HEK293 (cell line): ENCODE data around the gene LRSAM1.

Source experiments
- CTCF ChIA-PET: fragments of 350-600 bp; formaldehyde crosslinking; extraction: SDS; loops from one replicate; lab custom pipeline; 2021; ENCODE audit warnings: antibody characterized with exemption; lab: Yijun Ruan, JAX
- POLR2A ChIA-PET: fragments of 300-600 bp; formaldehyde crosslinking; extraction: SDS; loops from one replicate; lab custom pipeline; 2020; ENCODE audit warnings: antibody characterized with exemption, inconsistent platforms; lab: Yijun Ruan, JAX
- H3K27ac ChIP-seq: fragments of 200-500 bp; sonication (Bioruptor generic); 2 replicates; pipeline ENCODE4 v1.5.1; 2014; ENCODE audit warnings: low read depth, low read length, control low read depth, inconsistent platforms; ENCODE audit errors: extremely low read depth
- H3K36me3 ChIP-seq, 2 experiments: fragments of 200-500 bp in 1 of 2; sonication (Bioruptor generic) in 1 of 2; 1 replicate in 1 of 2; 2 replicates in 1 of 2; pipeline ENCODE4 v1.5.1; 2014 to 2017; ENCODE audit warnings: inconsistent platforms in 2 of 2, low read length in 2 of 2; ENCODE audit not compliant: control insufficient read depth in 2 of 2, insufficient read depth in 1 of 2
- H3K4me1 ChIP-seq: fragments of 200-500 bp; sonication (Bioruptor generic); 2 replicates; pipeline ENCODE4 v1.5.1; 2014; ENCODE audit warnings: mild to moderate bottlenecking, low read length, inconsistent platforms; ENCODE audit not compliant: control insufficient read depth, insufficient read depth
- H3K4me3 ChIP-seq: 2 replicates; pipeline ENCODE4 v1.5.1; 2011; ENCODE audit warnings: low read depth, mild to moderate bottlenecking, control low read depth, low read length, moderate library complexity
- H3K9me3 ChIP-seq: fragments of 200-500 bp; sonication (Bioruptor generic); 2 replicates; pipeline ENCODE4 v1.5.1; 2014; ENCODE audit warnings: low read depth, low read length, inconsistent platforms; ENCODE audit not compliant: control insufficient read depth, insufficient read depth
- KLF9 ChIP-seq: fragments of 450-650 bp; formaldehyde crosslinking; IDR thresholded peaks from 2 replicates; pipeline ENCODE4 v1.5.1; 2016; ENCODE audit warnings: missing biosample characterization, missing genetic modification characterization, low read depth
- SETDB1 ChIP-seq: IDR thresholded peaks from one replicate; pipeline ENCODE4 v1.6.1; 2017; ENCODE audit warnings: mild to moderate bottlenecking, low read length, moderate library complexity, mixed read lengths; ENCODE audit not compliant: insufficient read length
- ZBTB21 ChIP-seq: fragments of 450-650 bp; formaldehyde crosslinking; IDR thresholded peaks from 2 replicates; pipeline ENCODE4 v1.5.1; 2017; ENCODE audit warnings: missing biosample characterization, missing genetic modification characterization
- ZNF10 ChIP-seq: fragments of 450-650 bp; formaldehyde crosslinking; IDR thresholded peaks from 2 replicates; pipeline ENCODE4 v1.5.1; 2017; ENCODE audit warnings: missing biosample characterization, missing genetic modification characterization
- ZNF112 ChIP-seq: fragments of 450-650 bp; formaldehyde crosslinking; IDR thresholded peaks from 2 replicates; pipeline ENCODE4 v1.5.0; 2017; ENCODE audit warnings: missing biosample characterization, missing genetic modification characterization
- ZNF184 ChIP-seq: fragments of 450-650 bp; IDR thresholded peaks from 2 replicates; pipeline ENCODE4 v1.5.1; 2018; ENCODE audit warnings: missing biosample characterization, mild to moderate bottlenecking, missing genetic modification characterization
- ZNF416 ChIP-seq: fragments of 450-650 bp; formaldehyde crosslinking; IDR thresholded peaks from 2 replicates; pipeline ENCODE4 v1.5.1; 2016; ENCODE audit warnings: missing biosample characterization, missing genetic modification characterization
- ZNF48 ChIP-seq: fragments of 450-650 bp; formaldehyde crosslinking; IDR thresholded peaks from 2 replicates; pipeline ENCODE4 v1.5.1; 2016; ENCODE audit warnings: missing biosample characterization, missing genetic modification characterization
- ZNF544 ChIP-seq: fragments of 450-650 bp; formaldehyde crosslinking; IDR thresholded peaks from 2 replicates; pipeline ENCODE4 v1.5.0; 2017; ENCODE audit warnings: missing biosample characterization, missing genetic modification characterization
- ZNF548 ChIP-seq: fragments of 450-650 bp; formaldehyde crosslinking; IDR thresholded peaks from 2 replicates; pipeline ENCODE4 v1.5.1; 2016; ENCODE audit warnings: missing biosample characterization, missing genetic modification characterization
- ZNF629 ChIP-seq: fragments of 450-650 bp; formaldehyde crosslinking; IDR thresholded peaks from 2 replicates; pipeline ENCODE4 v1.5.1; 2017; ENCODE audit warnings: missing biosample characterization, missing genetic modification characterization
- ZNF660 ChIP-seq: fragments of 450-650 bp; IDR thresholded peaks from 2 replicates; pipeline ENCODE4 v1.5.1; 2018; ENCODE audit warnings: missing biosample characterization, mild to moderate bottlenecking, missing genetic modification characterization
- TF ChIP-seq, protein P1 (sequence below): fragments of 450-650 bp; formaldehyde crosslinking; IDR thresholded peaks from 2 replicates; pipeline ENCODE4 v1.5.1; 2016; ENCODE audit warnings: missing biosample characterization, missing genetic modification characterization
- TF ChIP-seq, protein P2 (sequence below): fragments of 450-650 bp; formaldehyde crosslinking; IDR thresholded peaks from 2 replicates; pipeline ENCODE4 v1.5.1; 2016; ENCODE audit warnings: missing biosample characterization, missing genetic modification characterization
- TF ChIP-seq, protein P3 (sequence below): fragments of 450-650 bp; formaldehyde crosslinking; IDR thresholded peaks from 2 replicates; pipeline ENCODE4 v1.5.1; 2016; ENCODE audit warnings: missing biosample characterization, missing genetic modification characterization
- TF ChIP-seq, protein P4 (sequence below): fragments of 450-650 bp; formaldehyde crosslinking; IDR thresholded peaks from 2 replicates; pipeline ENCODE4 v1.5.1; 2016; ENCODE audit warnings: missing biosample characterization, missing genetic modification characterization, low read depth

Gene LRSAM1

DNA sequence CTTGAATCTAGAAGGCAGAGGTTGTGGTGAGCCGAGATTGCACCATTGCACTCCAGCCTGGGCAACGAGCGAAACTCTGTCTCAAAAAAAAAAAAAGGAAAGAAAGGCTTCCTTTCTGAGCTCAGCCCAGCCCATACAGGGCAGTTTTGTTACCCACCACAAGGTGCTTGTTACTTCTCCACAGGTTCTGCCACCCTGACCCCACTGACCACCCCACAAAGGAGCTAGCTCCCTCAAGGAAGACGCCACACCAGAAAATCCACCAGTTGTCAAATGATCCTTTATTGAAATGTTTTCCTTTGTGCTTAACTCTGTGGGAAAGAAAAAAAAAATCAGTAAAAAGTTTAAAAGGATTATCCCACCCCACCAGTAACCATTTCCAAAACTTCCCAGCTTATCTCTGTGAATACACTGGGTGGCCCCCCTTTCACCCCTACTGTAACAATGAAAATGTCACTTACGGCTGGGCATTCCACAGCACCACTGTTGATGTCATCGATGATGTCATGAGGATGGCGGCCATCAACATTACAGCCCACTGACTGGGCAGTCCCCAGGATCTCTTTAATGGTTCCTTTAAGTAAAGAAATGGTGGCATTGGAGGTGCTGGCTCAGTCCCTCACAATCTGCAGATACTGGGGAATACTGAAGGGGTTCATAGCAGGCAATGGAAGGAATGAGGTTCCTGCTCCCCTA, 3.7 kb upstream of the LRSAM1 start:
- Histone ChIP-seq H3K4me1 (no peaks in the 10 kb centered on the region), H3K36me3 (peaks cover 5 to 81% of the 10 kb centered on the region in 2 experiments; a peak in 2 of 3 replicates), H3K9me3 (no peaks in the 10 kb centered on the region), H3K4me3 (no peak overlapping the region), H3K27ac (no peak overlapping the region)
- CTCF ChIA-PET = interaction anchor here (0.6 to 0.7 kb wide), 2 partner anchors 88 to 227 kb away, joined by 3 to 6 read pairs; no protein-coding TSS in a partner anchor
- POLR2A ChIA-PET = interaction anchor here (0.7 to 2.4 kb wide), 7 partner anchors 12 to 233 kb away, joined by 3 to 10 read pairs (median 5); partner anchors contain the start of gene ZNF79
- TF ChIP-seq, protein P1, sequence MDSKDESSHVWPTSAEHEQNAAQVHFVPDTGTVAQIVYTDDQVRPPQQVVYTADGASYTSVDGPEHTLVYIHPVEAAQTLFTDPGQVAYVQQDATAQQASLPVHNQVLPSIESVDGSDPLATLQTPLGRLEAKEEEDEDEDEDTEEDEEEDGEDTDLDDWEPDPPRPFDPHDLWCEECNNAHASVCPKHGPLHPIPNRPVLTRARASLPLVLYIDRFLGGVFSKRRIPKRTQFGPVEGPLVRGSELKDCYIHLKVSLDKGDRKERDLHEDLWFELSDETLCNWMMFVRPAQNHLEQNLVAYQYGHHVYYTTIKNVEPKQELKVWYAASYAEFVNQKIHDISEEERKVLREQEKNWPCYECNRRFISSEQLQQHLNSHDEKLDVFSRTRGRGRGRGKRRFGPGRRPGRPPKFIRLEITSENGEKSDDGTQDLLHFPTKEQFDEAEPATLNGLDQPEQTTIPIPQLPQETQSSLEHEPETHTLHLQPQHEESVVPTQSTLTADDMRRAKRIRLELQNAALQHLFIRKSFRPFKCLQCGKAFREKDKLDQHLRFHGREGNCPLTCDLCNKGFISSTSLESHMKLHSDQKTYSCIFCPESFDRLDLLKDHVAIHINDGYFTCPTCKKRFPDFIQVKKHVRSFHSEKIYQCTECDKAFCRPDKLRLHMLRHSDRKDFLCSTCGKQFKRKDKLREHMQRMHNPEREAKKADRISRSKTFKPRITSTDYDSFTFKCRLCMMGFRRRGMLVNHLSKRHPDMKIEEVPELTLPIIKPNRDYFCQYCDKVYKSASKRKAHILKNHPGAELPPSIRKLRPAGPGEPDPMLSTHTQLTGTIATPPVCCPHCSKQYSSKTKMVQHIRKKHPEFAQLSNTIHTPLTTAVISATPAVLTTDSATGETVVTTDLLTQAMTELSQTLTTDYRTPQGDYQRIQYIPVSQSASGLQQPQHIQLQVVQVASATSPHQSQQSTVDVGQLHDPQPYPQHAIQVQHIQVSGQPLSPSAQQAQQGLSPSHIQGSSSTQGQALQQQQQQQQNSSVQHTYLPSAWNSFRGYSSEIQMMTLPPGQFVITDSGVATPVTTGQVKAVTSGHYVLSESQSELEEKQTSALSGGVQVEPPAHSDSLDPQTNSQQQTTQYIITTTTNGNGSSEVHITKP = peak; percentile 9; the same call in 1 of the 2 replicates
- TF ChIP-seq ZBTB21 (tag by site-specific recombination) = peak; percentile 91
- no peak for TF ChIP-seq ZNF544 (tag by site-specific recombination)
- TF ChIP-seq, protein P2, sequence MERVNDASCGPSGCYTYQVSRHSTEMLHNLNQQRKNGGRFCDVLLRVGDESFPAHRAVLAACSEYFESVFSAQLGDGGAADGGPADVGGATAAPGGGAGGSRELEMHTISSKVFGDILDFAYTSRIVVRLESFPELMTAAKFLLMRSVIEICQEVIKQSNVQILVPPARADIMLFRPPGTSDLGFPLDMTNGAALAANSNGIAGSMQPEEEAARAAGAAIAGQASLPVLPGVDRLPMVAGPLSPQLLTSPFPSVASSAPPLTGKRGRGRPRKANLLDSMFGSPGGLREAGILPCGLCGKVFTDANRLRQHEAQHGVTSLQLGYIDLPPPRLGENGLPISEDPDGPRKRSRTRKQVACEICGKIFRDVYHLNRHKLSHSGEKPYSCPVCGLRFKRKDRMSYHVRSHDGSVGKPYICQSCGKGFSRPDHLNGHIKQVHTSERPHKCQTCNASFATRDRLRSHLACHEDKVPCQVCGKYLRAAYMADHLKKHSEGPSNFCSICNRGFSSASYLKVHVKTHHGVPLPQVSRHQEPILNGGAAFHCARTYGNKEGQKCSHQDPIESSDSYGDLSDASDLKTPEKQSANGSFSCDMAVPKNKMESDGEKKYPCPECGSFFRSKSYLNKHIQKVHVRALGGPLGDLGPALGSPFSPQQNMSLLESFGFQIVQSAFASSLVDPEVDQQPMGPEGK = peak; percentile 35; the same call in 1 of the 2 replicates
- TF ChIP-seq, protein P3, sequence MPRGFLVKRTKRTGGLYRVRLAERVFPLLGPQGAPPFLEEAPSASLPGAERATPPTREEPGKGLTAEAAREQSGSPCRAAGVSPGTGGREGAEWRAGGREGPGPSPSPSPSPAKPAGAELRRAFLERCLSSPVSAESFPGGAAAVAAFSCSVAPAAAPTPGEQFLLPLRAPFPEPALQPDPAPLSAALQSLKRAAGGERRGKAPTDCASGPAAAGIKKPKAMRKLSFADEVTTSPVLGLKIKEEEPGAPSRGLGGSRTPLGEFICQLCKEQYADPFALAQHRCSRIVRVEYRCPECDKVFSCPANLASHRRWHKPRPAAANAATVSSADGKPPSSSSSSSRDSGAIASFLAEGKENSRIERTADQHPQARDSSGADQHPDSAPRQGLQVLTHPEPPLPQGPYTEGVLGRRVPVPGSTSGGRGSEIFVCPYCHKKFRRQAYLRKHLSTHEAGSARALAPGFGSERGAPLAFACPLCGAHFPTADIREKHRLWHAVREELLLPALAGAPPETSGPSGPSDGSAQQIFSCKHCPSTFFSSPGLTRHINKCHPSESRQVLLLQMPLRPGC (tag by site-specific recombination) = 0 out of 2 replicates have a peak, but pooled peaks have one; percentile 35
- TF ChIP-seq, protein P4, sequence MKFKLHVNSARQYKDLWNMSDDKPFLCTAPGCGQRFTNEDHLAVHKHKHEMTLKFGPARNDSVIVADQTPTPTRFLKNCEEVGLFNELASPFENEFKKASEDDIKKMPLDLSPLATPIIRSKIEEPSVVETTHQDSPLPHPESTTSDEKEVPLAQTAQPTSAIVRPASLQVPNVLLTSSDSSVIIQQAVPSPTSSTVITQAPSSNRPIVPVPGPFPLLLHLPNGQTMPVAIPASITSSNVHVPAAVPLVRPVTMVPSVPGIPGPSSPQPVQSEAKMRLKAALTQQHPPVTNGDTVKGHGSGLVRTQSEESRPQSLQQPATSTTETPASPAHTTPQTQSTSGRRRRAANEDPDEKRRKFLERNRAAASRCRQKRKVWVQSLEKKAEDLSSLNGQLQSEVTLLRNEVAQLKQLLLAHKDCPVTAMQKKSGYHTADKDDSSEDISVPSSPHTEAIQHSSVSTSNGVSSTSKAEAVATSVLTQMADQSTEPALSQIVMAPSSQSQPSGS = peak; percentile 93
- TF ChIP-seq ZNF548 (tag by site-specific recombination) = peak; percentile 82
- peak; percentile 95 for TF ChIP-seq ZNF629 (tag by site-specific recombination)
- no peak for TF ChIP-seq KLF9 (tag by site-specific recombination)
- no peak for TF ChIP-seq ZNF112
- 0 out of 2 replicates have a peak, but pooled peaks have one; percentile 18 for TF ChIP-seq ZNF184 (tag by site-specific recombination)

DNA sequence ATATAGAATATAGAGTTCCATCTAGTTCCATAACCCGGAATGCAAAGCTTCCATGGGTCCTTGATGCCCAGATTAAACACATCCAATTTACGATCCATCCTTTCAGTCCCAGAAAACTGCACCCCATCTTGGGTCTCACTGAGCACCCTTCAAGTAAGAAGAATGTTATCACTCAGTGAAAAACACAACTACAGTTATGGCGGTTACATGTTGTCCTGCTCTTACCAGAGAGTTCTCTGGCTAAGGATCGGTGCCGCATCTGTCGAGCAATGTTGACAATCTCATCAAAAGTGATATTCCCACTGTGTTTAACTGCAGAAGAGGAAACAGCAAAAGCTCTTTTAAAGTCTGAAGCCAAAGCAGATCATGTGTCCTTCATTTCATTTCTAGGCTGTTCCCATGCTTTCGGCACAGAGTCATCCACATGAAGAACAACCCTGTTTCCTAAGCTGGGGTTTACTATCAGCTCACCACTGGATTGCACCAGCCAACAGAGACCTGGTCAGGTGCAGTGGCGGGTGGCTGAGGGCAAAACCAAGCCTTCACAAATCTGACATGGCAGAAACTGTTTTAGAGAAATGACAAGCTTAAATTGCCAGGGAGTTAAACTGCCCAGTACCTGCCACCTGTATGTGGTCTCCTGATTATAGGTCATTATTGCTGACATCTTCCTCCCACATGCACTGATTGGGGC, 3.1 kb upstream of the LRSAM1 start:
- CTCF ChIA-PET = interaction anchor here (0.6 kb wide), 1 partner anchor 554 kb away, joined by 3 read pairs; no protein-coding TSS in a partner anchor
- no peaks in the 10 kb centered on the region for H3K4me1 ChIP-seq
- peaks cover 5 to 74% of the 10 kb centered on the region in 2 experiments; a peak in 2 of 3 replicates for H3K36me3 ChIP-seq
- 0 out of 2 replicates have a peak, but pooled peaks have one; percentile 44 for TF ChIP-seq ZNF10
- no peak for TF ChIP-seq ZNF48 (tag by site-specific recombination)
- TF ChIP-seq ZNF416 = no peak
- TF ChIP-seq SETDB1 = no peak
- TF ChIP-seq, protein P1 = 0 out of 2 replicates have a peak, but pooled peaks have one; percentile 9
- 0 out of 2 replicates have a peak, but pooled peaks have one; percentile 3 for TF ChIP-seq ZNF660 (tag by site-specific recombination)
- H3K4me3 ChIP-seq = no peak overlapping the region
- POLR2A ChIA-PET = interaction anchor here (0.8 to 2.4 kb wide), 5 partner anchors 9 to 234 kb away, joined by 4 to 10 read pairs (median 6); partner anchors contain the start of gene ZNF79
- no peak overlapping the region for H3K27ac ChIP-seq
- no peaks in the 10 kb centered on the region for H3K9me3 ChIP-seq
